Motor neuron (in vitro differentiated cells): ENCODE data around the gene PTPRE. TPM values are rescaled to one million over a fixed set of nuclear protein-coding genes. Genes with fewer than 3 reads are reported as not detected.
A peak's percentile ranks its signal among the peaks of the same experiment; 100 is the strongest.

Experiments
- ATAC-seq, 8 experiments: fragments of 200-7000 bp; cut with Tn5 transposase; replicated peaks in 6 of 8; 2 replicates each; pipeline ENCODE4 v1.8.0; 2021; ENCODE audit warnings: mild to moderate bottlenecking in 8 of 8, moderate library complexity in 8 of 8
- H3K27ac ChIP-seq, 2 donors: fragments of 250-450 bp; sonication (Bioruptor Pico); 2 replicates each; pipeline ENCODE4 v1.9.0; 2021; ENCODE audit warnings: antibody characterized with exemption in 2 of 2, mild to moderate bottlenecking in 2 of 2, moderate library complexity in 1 of 2
- H3K4me1 ChIP-seq, 2 donors: fragments of 250-450 bp; sonication (Bioruptor Pico); replicated peaks in 1 of 2; 2 replicates each; pipeline ENCODE4 v1.6.1; 2021; ENCODE audit warnings: antibody characterized with exemption in 2 of 2, mild to moderate bottlenecking in 2 of 2, moderate library complexity in 1 of 2
- H3K4me3 ChIP-seq, 5 donors: fragments of 250-450 bp; sonication (Bioruptor Pico); 2 replicates each; pipeline ENCODE4 v1.9.0; 2021; ENCODE audit warnings: antibody characterized with exemption in 5 of 5, mild to moderate bottlenecking in 5 of 5, moderate library complexity in 4 of 5
- WGBS, 10 experiments: fragments of 450-650 bp; shearing (Covaris generic); methylation state at CpG; one replicate each; pipeline ENCODE4 v1.0.0; 2022; 5-methylcytosine and 5-hydroxymethylcytosine counted together
- in situ Hi-C, 9 experiments: fragments of 400-800 bp; cut with MboI; loops; one replicate each; pipeline ENCODE4 v1.15.0; 2021; ENCODE audit warnings: low sequenced_read_pairs in 9 of 9, low pct_unique_long_range_greater_than_20kb in 2 of 9; ENCODE audit not compliant: unreplicated experiment in 9 of 9
- total RNA-seq, 8 experiments: library from RNA; unstranded; fragments of 300-600 nt; gene quantifications; 2 replicates each; pipeline versions ENCODE4 v1.2.3 to v1.2.4, GENCODE V29; 2022

Gene PTPRE
- total RNA-seq, 8 experiments from 2014 or later = 0.09 to 17.6 (median 3.9) TPM

- in situ Hi-C loops = no loop called here
- Histone ChIP-seq H3K4me3 (peak overlapping the region in 1 of 5 donors; percentile 23), H3K27ac (peak overlapping the region; percentile 52 to 90), H3K4me1 (peaks cover 77 to 82% of the 10 kb centered on the region in 2 donors)
- ATAC-seq = no peak
- WGBS, 10 experiments = 56 to 93% (median 85%) methylated on average over 2 to 16 of the region's 17 CpGs; no CpG with 5 or more reads in 1 of the 10 experiments
Measured at GRCh38 chr10:127998501-127999144, 91.7 kb downstream of the PTPRE start.

GRCh38 chr10:127999297-128000129, 92.6 kb downstream of the PTPRE start:
- H3K27ac ChIP-seq = peak overlapping the region; percentile 52 to 90
- in situ Hi-C loops = loop anchor here in 4 of 9 experiments (10.0 to 25.0 kb wide), 2 partner anchors 87 to 95 kb away; partner anchors contain the start of gene PTPRE (in 4 of the 4)
- H3K4me1 ChIP-seq = peaks cover 75 to 83% of the 10 kb centered on the region in 2 donors
- 11 to 84% (median 52%) methylated on average over 1 to 20 of the region's 23 CpGs for WGBS, 10 experiments
- peak overlapping the region in 4 of 5 donors; percentile 16 to 23 (median 18) for H3K4me3 ChIP-seq
- peak in 5 of 8 experiments; percentile 58 to 69 (median 65) for ATAC-seq

- 17 to 91% (median 67%) methylated on average over 1 to 5 of the region's 5 CpGs; no CpG with 5 or more reads in 3 of the 10 experiments for WGBS, 10 experiments
- Histone ChIP-seq H3K4me1 (peaks cover 67 to 78% of the 10 kb centered on the region in 2 donors), H3K27ac (peak overlapping the region in 1 of 2 donors; percentile 69), H3K4me3 (peak overlapping the region in 2 of 5 donors; percentile 20 to 23)
- ATAC-seq = peak in 1 of 8 experiments; percentile 4
- in situ Hi-C loops = loop anchor here in 4 of 9 experiments (10.0 to 25.0 kb wide), 2 partner anchors 88 to 96 kb away; partner anchors contain the start of gene PTPRE (in 4 of the 4)
Measured at GRCh38 chr10:128000471-128001362, 93.8 kb downstream of the PTPRE start.

- in situ Hi-C loops = loop anchor here in 4 of 9 experiments (10.0 to 25.0 kb wide), 2 partner anchors 89 to 97 kb away; partner anchors contain the start of gene PTPRE (in 4 of the 4)
- no peak overlapping the region for H3K4me3 ChIP-seq
- H3K27ac ChIP-seq = peak overlapping the region; percentile 47 to 69
- WGBS, 10 experiments = 50 to 100% (median 83%) methylated on average over 1 to 7 of the region's 10 CpGs; no CpG with 5 or more reads in 1 of the 10 experiments
- no peak for ATAC-seq
- H3K4me1 ChIP-seq = peaks cover 61 to 72% of the 10 kb centered on the region in 2 donors
Measured at GRCh38 chr10:128001363-128001745, 94.5 kb downstream of the PTPRE start.

- peak in 3 of 8 experiments; percentile 3 to 12 (median 4) for ATAC-seq
- no peak overlapping the region for H3K4me3 ChIP-seq
- WGBS, 10 experiments = 33 to 100% (median 63%) methylated on average over 1 to 7 of the region's 13 CpGs; no CpG with 5 or more reads in 5 of the 10 experiments
- peak overlapping the region; percentile 47 to 69 for H3K27ac ChIP-seq
- in situ Hi-C loops = loop anchor here in 4 of 9 experiments (10.0 to 25.0 kb wide), 2 partner anchors 90 to 97 kb away; partner anchors contain the start of gene PTPRE (in 4 of the 4)
- peaks cover 56 to 67% of the 10 kb centered on the region in 2 donors for H3K4me1 ChIP-seq
Measured at GRCh38 chr10:128001849-128002248, 94.9 kb downstream of the PTPRE start.

- in situ Hi-C loops = loop anchor here in 4 of 9 experiments (10.0 to 25.0 kb wide), 2 partner anchors 91 to 99 kb away; partner anchors contain the start of gene PTPRE (in 4 of the 4)
- H3K27ac ChIP-seq = no peak overlapping the region
- no peak overlapping the region for H3K4me3 ChIP-seq
- ATAC-seq = no peak
- peaks cover 39 to 50% of the 10 kb centered on the region in 2 donors for H3K4me1 ChIP-seq
- WGBS, 10 experiments = 32 to 90% (median 81%) methylated on average over 3 to 7 of the region's 7 CpGs; no CpG with 5 or more reads in 1 of the 10 experiments
Measured at GRCh38 chr10:128003521-128003920, 96.6 kb downstream of the PTPRE start.

GRCh38 chr10:128005858-128006257, 99.0 kb downstream of the PTPRE start:
- no peak overlapping the region for H3K4me3 ChIP-seq
- WGBS, 10 experiments = 100% methylated on average over 1 of the region's 1 CpG; no CpG with 5 or more reads in 9 of the 10 experiments
- H3K27ac ChIP-seq = no peak overlapping the region
- in situ Hi-C loops = loop anchor here in 4 of 9 experiments (10.0 to 25.0 kb wide), 2 partner anchors 94 to 101 kb away; partner anchors contain the start of gene PTPRE (in 4 of the 4)
- peaks cover 33 to 45% of the 10 kb centered on the region in 2 donors for H3K4me1 ChIP-seq
- ATAC-seq = no peak

- Histone ChIP-seq H3K27ac (no peak overlapping the region), H3K4me1 (peaks cover 24 to 36% of the 10 kb centered on the region in 2 donors), H3K4me3 (no peak overlapping the region)
- 38 to 100% (median 100%) methylated on average over 1 of the region's 1 CpG; no CpG with 5 or more reads in 3 of the 10 experiments for WGBS, 10 experiments
- ATAC-seq = no peak
- in situ Hi-C loops = loop anchor here in 4 of 9 experiments (10.0 to 25.0 kb wide), 2 partner anchors 95 to 102 kb away; partner anchors contain the start of gene PTPRE (in 4 of the 4)
Measured at GRCh38 chr10:128007056-128007455, 100.2 kb downstream of the PTPRE start.

GRCh38 chr10:128007971-128008370, 101.1 kb downstream of the PTPRE start:
- 10 to 83% (median 63%) methylated on average over 1 to 2 of the region's 7 CpGs; no CpG with 5 or more reads in 5 of the 10 experiments for WGBS, 10 experiments
- H3K4me3 ChIP-seq = no peak overlapping the region
- ATAC-seq = no peak
- H3K27ac ChIP-seq = no peak overlapping the region
- H3K4me1 ChIP-seq = peaks cover 21 to 29% of the 10 kb centered on the region in 2 donors
- in situ Hi-C loops = loop anchor here in 4 of 9 experiments (10.0 to 25.0 kb wide), 2 partner anchors 96 to 103 kb away; partner anchors contain the start of gene PTPRE (in 4 of the 4)

GRCh38 chr10:128008521-128009250, 101.8 kb downstream of the PTPRE start:
- no peak for ATAC-seq
- 49 to 100% (median 94%) methylated on average over 1 to 4 of the region's 8 CpGs; no CpG with 5 or more reads in 4 of the 10 experiments for WGBS, 10 experiments
- in situ Hi-C loops = loop anchor here in 4 of 9 experiments (10.0 to 25.0 kb wide), 2 partner anchors 96 to 104 kb away; partner anchors contain the start of gene PTPRE (in 4 of the 4)
- peaks cover 21 to 27% of the 10 kb centered on the region in 2 donors for H3K4me1 ChIP-seq
- no peak overlapping the region for H3K4me3 ChIP-seq
- H3K27ac ChIP-seq = no peak overlapping the region
